GM23248 (cell line): ENCODE results near the gene USF2.

ENCODE experiments used
- EZH2 ChIP-seq: fragments of 200-600 bp; sonication (generic); IDR thresholded peaks from 2 replicates; pipeline ENCODE4 v1.6.1; 2018; ENCODE audit warnings: antibody characterized with exemption, mild to moderate bottlenecking; ENCODE audit not compliant: insufficient read depth, poor library complexity, severe bottlenecking
- EZH2phosphoT487 ChIP-seq: fragments of 200-600 bp; sonication (generic); IDR thresholded peaks from 2 replicates; pipeline ENCODE4 v1.6.1; 2018; ENCODE audit warnings: antibody characterized with exemption, moderate library complexity, mild to moderate bottlenecking, low read depth; ENCODE audit not compliant: insufficient read depth

DNA sequence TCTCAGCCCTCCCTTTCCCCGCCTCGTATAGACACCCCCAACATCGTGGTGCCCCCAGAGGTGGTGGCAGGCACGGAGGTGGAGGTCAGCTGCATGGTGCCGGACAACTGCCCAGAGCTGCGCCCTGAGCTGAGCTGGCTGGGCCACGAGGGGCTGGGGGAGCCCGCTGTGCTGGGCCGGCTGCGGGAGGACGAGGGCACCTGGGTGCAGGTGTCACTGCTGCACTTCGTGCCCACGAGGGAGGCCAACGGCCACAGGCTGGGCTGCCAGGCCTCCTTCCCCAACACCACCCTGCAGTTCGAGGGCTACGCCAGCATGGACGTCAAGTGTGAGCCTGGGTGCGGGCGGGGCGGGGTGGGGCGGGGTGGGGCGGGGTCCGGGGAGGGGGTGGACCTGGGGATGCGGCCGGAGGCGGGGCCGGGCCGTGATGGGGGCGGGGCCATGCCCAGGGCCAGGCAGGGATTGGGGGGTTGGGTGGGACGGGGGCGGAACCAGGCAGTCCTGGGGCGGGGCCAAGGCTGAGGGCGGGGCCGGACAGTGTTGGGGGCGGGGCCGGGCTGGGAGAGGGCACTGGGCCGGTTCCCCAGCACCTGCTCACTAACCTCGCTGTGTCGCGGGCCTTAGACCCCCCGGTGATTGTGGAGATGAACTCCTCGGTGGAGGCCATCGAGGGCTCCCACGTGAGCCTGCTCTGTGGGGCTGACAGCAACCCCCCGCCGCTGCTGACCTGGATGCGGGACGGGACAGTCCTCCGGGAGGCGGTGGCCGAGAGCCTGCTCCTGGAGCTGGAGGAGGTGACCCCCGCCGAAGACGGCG, 31.0 kb downstream of the USF2 start:
- no peak for TF ChIP-seq EZH2phosphoT487
- no peak for TF ChIP-seq EZH2
